ENCODE results near the gene SLC9A3.

SLC9A3 gene

DNA sequence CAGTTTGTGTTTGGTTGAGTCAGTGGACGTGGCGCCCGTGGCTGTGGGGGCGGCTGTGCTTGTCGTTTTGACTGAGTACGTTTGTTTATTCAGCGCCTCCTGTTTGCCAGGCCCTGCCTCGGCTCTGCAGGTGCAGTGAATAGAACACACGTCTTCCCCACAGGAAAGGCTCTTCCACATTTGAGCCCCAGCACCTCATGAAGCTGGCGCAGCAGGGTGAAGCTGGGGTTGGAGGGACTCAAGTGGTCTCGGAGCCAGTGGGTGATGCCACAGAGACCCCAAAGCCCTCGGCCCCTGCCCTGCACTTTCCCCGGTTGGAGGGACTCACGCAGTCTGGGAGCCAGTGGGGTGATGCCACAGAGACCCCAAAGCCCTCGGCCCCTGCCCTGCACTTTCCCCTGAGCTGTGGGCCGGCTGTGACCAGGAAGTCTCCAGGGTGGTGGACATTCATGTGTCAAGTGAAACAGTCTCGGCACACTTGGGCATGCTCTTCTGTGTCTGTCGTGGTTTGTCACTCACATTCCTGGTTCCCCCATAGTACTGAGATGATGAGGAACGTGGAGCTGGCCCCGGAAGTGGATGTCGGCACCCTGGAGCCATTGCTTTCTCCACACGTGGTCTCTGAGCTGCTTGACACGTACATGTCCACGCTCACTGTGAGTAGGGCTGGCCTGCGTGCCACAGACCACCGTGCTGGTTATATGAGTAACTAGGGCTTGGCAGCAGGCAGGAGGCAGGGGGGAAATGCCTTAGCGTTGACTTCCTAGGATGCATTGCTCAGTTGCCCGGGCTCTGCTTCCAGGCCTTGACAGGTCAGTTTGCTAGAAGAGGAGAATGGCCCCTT, 67.7 kb downstream of the SLC9A3 start:
- Histone ChIP-seq H2BK120ac (ENCODE audit: low read depth, low read length) (no peak overlapping the region), H4K5ac (ENCODE audit: low read length) (no peak overlapping the region), H3K9ac (ENCODE audit: low read length) (no peak overlapping the region), H3K79me2 (ENCODE audit: control insufficient read depth, insufficient read depth, low read length) (no peaks in the 10 kb centered on the region), H3K4me1 (ENCODE audit: control insufficient read depth, low read depth, low read length) (no peaks in the 10 kb centered on the region), H3K4ac (ENCODE audit: low read depth, low read length) (no peak overlapping the region), H3K4me3 (ENCODE audit: low read length) (no peak overlapping the region), H2BK5ac (ENCODE audit: low read length) (no peak overlapping the region), H3K79me1 (ENCODE audit: low read length) (peaks cover 3% of the 10 kb centered on the region), H2AK5ac (ENCODE audit: low read length) (no peak overlapping the region), H3K23ac (ENCODE audit: low read length) (no peak overlapping the region), H3K4me2 (ENCODE audit: low read length) (no peak overlapping the region), H4K8ac (ENCODE audit: low read depth, low read length) (no peak overlapping the region), H3K27me3 (ENCODE audit: insufficient read depth, low read length, poor library complexity) (no peaks in the 10 kb centered on the region), H3K56ac (ENCODE audit: low read length) (no peak overlapping the region), H3K18ac (ENCODE audit: low read length) (no peak overlapping the region), H2BK15ac (replicated peaks; ENCODE audit: low read depth) (no peak overlapping the region), H3K27ac (ENCODE audit: low read depth, low read length) (no peak overlapping the region), H3K36me3 (ENCODE audit: control insufficient read depth, insufficient read depth, low read length) (no peaks in the 10 kb centered on the region)
- no CpG with 5 or more reads among the region's 28 CpGs for WGBS (ENCODE audit: extremely low coverage, insufficient coverage, low lambda C conversion rate)
- no peak for DNase-seq

DNA sequence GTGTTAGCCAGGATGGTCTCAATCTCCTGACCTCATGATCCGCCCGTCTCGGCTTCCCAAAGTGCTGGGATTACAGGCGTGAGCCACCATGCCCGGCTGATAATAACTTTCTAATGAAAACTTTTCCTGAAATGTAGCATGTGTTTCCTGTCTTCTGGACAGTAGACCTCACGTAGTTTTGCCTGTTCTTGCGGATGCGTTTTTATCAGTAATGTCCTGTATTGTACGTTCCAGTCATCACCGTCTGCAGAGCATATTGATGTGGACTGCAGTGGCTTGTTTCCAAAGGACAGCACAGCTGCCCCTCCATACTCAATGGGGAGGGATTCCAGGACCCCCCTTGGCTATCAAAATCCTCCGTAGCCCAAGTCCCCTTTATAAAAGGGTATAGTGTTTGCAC, 68.4 kb downstream of the SLC9A3 start:
- no peaks in the 10 kb centered on the region for H3K36me3 ChIP-seq (ENCODE audit: control insufficient read depth, insufficient read depth, low read length)

DNA sequence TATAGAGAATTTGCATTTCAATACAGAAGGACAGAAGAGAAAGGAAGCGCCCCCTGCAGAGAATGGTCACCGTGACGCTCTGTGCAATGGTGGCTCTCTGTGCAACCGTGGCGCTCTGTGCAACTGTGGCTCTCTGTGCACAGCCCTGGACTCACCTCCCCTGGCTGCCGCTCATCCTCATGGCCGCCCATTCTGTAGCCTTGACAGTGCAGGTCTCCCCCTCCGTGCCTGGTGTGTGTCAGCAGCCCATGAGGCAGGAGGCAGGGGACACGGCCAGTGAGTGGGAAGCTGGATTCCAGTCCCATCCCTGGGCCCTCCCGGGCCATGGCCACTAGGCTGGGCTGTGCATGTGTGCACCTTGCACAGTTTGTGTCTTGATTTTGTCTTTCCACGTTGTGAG, 69.3 kb downstream of the SLC9A3 start:
- H3K9ac ChIP-seq (ENCODE audit: low read length) = no peak overlapping the region
- no peak overlapping the region for H3K4ac ChIP-seq (ENCODE audit: low read depth, low read length)
- H3K23ac ChIP-seq (ENCODE audit: low read length) = no peak overlapping the region
- no peak overlapping the region for H3K4me2 ChIP-seq (ENCODE audit: low read length)
- H3K27me3 ChIP-seq (ENCODE audit: insufficient read depth, low read length, poor library complexity) = no peaks in the 10 kb centered on the region
- H3K79me2 ChIP-seq (ENCODE audit: control insufficient read depth, insufficient read depth, low read length) = no peaks in the 10 kb centered on the region
- no CpG with 5 or more reads among the region's 11 CpGs for WGBS (ENCODE audit: extremely low coverage, insufficient coverage, low lambda C conversion rate)
- no peak for DNase-seq
- H3K4me3 ChIP-seq (ENCODE audit: low read length) = no peak overlapping the region
- H4K5ac ChIP-seq (ENCODE audit: low read length) = no peak overlapping the region
- H3K27ac ChIP-seq (ENCODE audit: low read depth, low read length) = no peak overlapping the region
- no peaks in the 10 kb centered on the region for H3K36me3 ChIP-seq (ENCODE audit: control insufficient read depth, insufficient read depth, low read length)
- H3K56ac ChIP-seq (ENCODE audit: low read length) = peak overlapping the region; percentile 6
- H3K4me1 ChIP-seq (ENCODE audit: control insufficient read depth, low read depth, low read length) = no peaks in the 10 kb centered on the region
- no peak overlapping the region for H2BK120ac ChIP-seq (ENCODE audit: low read depth, low read length)
- peaks cover 3% of the 10 kb centered on the region for H3K79me1 ChIP-seq (ENCODE audit: low read length)
- H2BK5ac ChIP-seq (ENCODE audit: low read length) = no peak overlapping the region
- no peak overlapping the region for H4K8ac ChIP-seq (ENCODE audit: low read depth, low read length)
- H2BK15ac ChIP-seq (replicated peaks; ENCODE audit: low read depth) = no peak overlapping the region
- H2AK5ac ChIP-seq (ENCODE audit: low read length) = no peak overlapping the region
- no peak overlapping the region for H3K18ac ChIP-seq (ENCODE audit: low read length)

More for the DNA sequence above, 68.4 kb downstream of the SLC9A3 start:
- Histone ChIP-seq H4K5ac (ENCODE audit: low read length) (no peak overlapping the region), H2BK120ac (ENCODE audit: low read depth, low read length) (no peak overlapping the region), H3K79me2 (ENCODE audit: control insufficient read depth, insufficient read depth, low read length) (no peaks in the 10 kb centered on the region), H3K27ac (ENCODE audit: low read depth, low read length) (no peak overlapping the region), H3K9ac (ENCODE audit: low read length) (no peak overlapping the region), H3K23ac (ENCODE audit: low read length) (no peak overlapping the region), H2BK15ac (replicated peaks; ENCODE audit: low read depth) (no peak overlapping the region), H3K4me1 (ENCODE audit: control insufficient read depth, low read depth, low read length) (no peaks in the 10 kb centered on the region), H4K8ac (ENCODE audit: low read depth, low read length) (no peak overlapping the region), H3K18ac (ENCODE audit: low read length) (no peak overlapping the region), H2AK5ac (ENCODE audit: low read length) (no peak overlapping the region), H3K4me3 (ENCODE audit: low read length) (no peak overlapping the region), H2BK5ac (ENCODE audit: low read length) (no peak overlapping the region), H3K56ac (ENCODE audit: low read length) (no peak overlapping the region), H3K27me3 (ENCODE audit: insufficient read depth, low read length, poor library complexity) (no peaks in the 10 kb centered on the region), H3K4me2 (ENCODE audit: low read length) (no peak overlapping the region), H3K4ac (ENCODE audit: low read depth, low read length) (no peak overlapping the region), H3K79me1 (ENCODE audit: low read length) (peaks cover 3% of the 10 kb centered on the region)
- WGBS (ENCODE audit: extremely low coverage, insufficient coverage, low lambda C conversion rate) = no CpG with 5 or more reads among the region's 11 CpGs
- no peak for DNase-seq

DNA sequence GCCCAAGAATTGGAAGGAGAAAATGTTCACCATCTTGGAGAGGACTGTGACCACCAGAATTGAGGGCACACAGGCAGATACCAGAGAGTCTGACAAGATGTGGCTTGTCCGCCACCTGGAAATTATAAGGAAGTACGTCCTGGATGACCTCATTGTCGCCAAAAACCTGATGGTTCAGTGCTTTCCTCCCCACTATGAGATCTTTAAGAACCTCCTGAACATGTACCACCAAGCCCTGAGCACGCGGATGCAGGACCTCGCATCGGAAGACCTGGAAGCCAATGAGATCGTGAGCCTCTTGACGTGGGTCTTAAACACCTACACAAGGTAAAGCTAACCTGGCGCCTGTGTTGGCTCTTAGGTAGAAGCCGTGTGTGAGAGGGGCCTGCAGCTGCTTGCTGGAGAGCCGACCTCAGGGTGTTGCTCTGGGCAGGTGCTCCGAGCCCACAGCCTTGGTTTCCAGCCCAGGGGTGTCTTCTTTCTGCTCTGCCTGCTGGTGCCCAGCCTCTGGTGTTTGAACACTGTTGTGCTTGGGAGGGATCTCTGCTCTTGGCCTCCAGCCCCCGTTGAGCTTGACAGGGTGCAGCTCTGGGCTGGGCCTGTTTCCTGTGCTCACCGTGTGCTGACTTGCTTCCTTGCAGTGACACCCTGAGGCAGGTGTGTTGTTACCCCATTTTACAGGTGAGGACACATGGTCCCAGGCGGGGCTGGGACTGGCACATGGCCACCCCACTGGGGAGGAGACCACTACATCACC, 70.3 kb downstream of the SLC9A3 start:
- H4K8ac ChIP-seq (ENCODE audit: low read depth, low read length) = no peak overlapping the region

DNA sequence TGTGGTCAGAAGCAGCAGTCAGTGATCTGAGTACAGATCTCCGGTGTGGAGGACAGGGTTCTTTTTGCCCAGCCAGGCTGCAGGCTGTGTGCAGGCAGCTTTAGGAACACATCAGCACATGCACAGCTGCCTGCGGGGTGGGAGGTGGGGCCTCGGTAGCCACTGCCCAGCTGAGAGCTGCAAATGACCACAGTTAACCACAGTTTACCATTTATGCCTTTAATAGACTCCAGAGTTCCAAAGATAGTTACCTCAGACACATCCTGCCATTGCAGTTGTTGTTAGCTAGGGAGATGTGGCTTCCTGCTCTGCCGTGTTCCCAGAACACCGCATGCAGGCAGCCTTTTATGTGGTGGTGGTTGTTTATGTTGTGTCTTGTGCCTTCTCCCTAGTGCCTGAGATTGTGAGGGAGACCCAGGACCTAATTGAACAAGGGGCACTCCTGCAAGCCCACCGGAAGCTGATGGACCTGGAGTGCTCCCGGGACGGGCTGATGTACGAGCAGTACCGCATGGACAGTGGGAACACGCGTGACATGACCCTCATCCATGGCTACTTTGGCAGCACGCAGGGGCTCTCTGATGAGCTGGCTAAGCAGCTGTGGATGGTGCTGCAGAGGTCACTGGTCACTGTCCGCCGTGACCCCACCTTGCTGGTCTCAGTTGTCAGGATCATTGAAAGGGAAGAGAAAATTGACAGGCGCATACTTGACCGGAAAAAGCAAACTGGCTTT, 71.1 kb downstream of the SLC9A3 start:
- no peak overlapping the region for H3K56ac ChIP-seq (ENCODE audit: low read length)
- no peak overlapping the region for H2BK120ac ChIP-seq (ENCODE audit: low read depth, low read length)
- DNase-seq = no peak
- no peak overlapping the region for H3K4me3 ChIP-seq (ENCODE audit: low read length)
- H2BK15ac ChIP-seq (replicated peaks; ENCODE audit: low read depth) = no peak overlapping the region
- no peak overlapping the region for H3K23ac ChIP-seq (ENCODE audit: low read length)
- H3K9ac ChIP-seq (ENCODE audit: low read length) = no peak overlapping the region
- no peak overlapping the region for H4K8ac ChIP-seq (ENCODE audit: low read depth, low read length)
- no peak overlapping the region for H2BK5ac ChIP-seq (ENCODE audit: low read length)
- peaks cover 3% of the 10 kb centered on the region for H3K36me3 ChIP-seq (ENCODE audit: control insufficient read depth, insufficient read depth, low read length)
- H3K4me2 ChIP-seq (ENCODE audit: low read length) = no peak overlapping the region
- H3K4me1 ChIP-seq (ENCODE audit: control insufficient read depth, low read depth, low read length) = no peaks in the 10 kb centered on the region
- H3K4ac ChIP-seq (ENCODE audit: low read depth, low read length) = no peak overlapping the region
- no peak overlapping the region for H4K5ac ChIP-seq (ENCODE audit: low read length)
- peaks cover 3% of the 10 kb centered on the region for H3K79me1 ChIP-seq (ENCODE audit: low read length)
- no peaks in the 10 kb centered on the region for H3K27me3 ChIP-seq (ENCODE audit: insufficient read depth, low read length, poor library complexity)
- WGBS (ENCODE audit: extremely low coverage, insufficient coverage, low lambda C conversion rate) = no CpG with 5 or more reads among the region's 17 CpGs
- H3K18ac ChIP-seq (ENCODE audit: low read length) = no peak overlapping the region
- H3K27ac ChIP-seq (ENCODE audit: low read depth, low read length) = no peak overlapping the region
- H3K79me2 ChIP-seq (ENCODE audit: control insufficient read depth, insufficient read depth, low read length) = no peaks in the 10 kb centered on the region
- H2AK5ac ChIP-seq (ENCODE audit: low read length) = no peak overlapping the region

More for the DNA sequence above, 70.3 kb downstream of the SLC9A3 start:
- no peak overlapping the region for H2BK5ac ChIP-seq (ENCODE audit: low read length)
- H4K5ac ChIP-seq (ENCODE audit: low read length) = no peak overlapping the region
- H3K27me3 ChIP-seq (ENCODE audit: insufficient read depth, low read length, poor library complexity) = no peaks in the 10 kb centered on the region
- DNase-seq = no peak
- no peaks in the 10 kb centered on the region for H3K4me1 ChIP-seq (ENCODE audit: control insufficient read depth, low read depth, low read length)
- H3K79me2 ChIP-seq (ENCODE audit: control insufficient read depth, insufficient read depth, low read length) = no peaks in the 10 kb centered on the region
- H3K79me1 ChIP-seq (ENCODE audit: low read length) = peaks cover 3% of the 10 kb centered on the region
- no peak overlapping the region for H3K9ac ChIP-seq (ENCODE audit: low read length)
- no peak overlapping the region for H3K18ac ChIP-seq (ENCODE audit: low read length)
- H2BK120ac ChIP-seq (ENCODE audit: low read depth, low read length) = no peak overlapping the region
- H3K4me2 ChIP-seq (ENCODE audit: low read length) = no peak overlapping the region
- WGBS (ENCODE audit: extremely low coverage, insufficient coverage, low lambda C conversion rate) = no CpG with 5 or more reads among the region's 16 CpGs
- H3K4me3 ChIP-seq (ENCODE audit: low read length) = no peak overlapping the region
- H2BK15ac ChIP-seq (replicated peaks; ENCODE audit: low read depth) = no peak overlapping the region
- H3K56ac ChIP-seq (ENCODE audit: low read length) = no peak overlapping the region
- no peak overlapping the region for H3K27ac ChIP-seq (ENCODE audit: low read depth, low read length)
- no peak overlapping the region for H3K23ac ChIP-seq (ENCODE audit: low read length)
- H2AK5ac ChIP-seq (ENCODE audit: low read length) = no peak overlapping the region
- no peaks in the 10 kb centered on the region for H3K36me3 ChIP-seq (ENCODE audit: control insufficient read depth, insufficient read depth, low read length)
- H3K4ac ChIP-seq (ENCODE audit: low read depth, low read length) = no peak overlapping the region
